SW 1271 (cell line): ENCODE results near the gene TCF3.
"Not testable (repeated sequence)": the region's sequence is repeated elsewhere in the genome, so short reads cannot be mapped to it uniquely, and the experiment has no call there.

Experiments used
- DNase-seq, 2 experiments: peaks; one replicate each; lab custom pipeline; 2025; lab: John Stamatoyannopoulos, UW

TCF3 gene

GRCh38 chr19:1672769-1673644, 20.6 kb upstream of the TCF3 start:
- no peak for DNase-seq

GRCh38 chr19:1672038-1672768, 19.8 kb upstream of the TCF3 start:
- DNase-seq: peak in 1 of 2 experiments; percentile 24

GRCh38 chr19:1671716-1672037, 19.3 kb upstream of the TCF3 start:
- DNase-seq: no peak

GRCh38 chr19:1670747-1671146, 18.3 kb upstream of the TCF3 start:
- DNase-seq: not testable (repeated sequence)

- no peak for DNase-seq
These were observed 16.3 kb upstream of the TCF3 start for GRCh38 chr19:1668486-1669270.

GRCh38 chr19:1668048-1668485, 15.7 kb upstream of the TCF3 start:
- no peak for DNase-seq

GRCh38 chr19:1665565-1666047, 13.2 kb upstream of the TCF3 start:
- no peak for DNase-seq

- no peak for DNase-seq
These were observed 11.4 kb upstream of the TCF3 start for GRCh38 chr19:1663852-1664251.

- not testable (repeated sequence) for DNase-seq
These were observed 10.8 kb upstream of the TCF3 start for GRCh38 chr19:1663227-1663626.

- DNase-seq: no peak
These were observed 9.6 kb upstream of the TCF3 start for GRCh38 chr19:1661995-1662394.

- no peak for DNase-seq
These were observed 6.6 kb upstream of the TCF3 start for GRCh38 chr19:1659084-1659427.

GRCh38 chr19:1658150-1659083, 6.0 kb upstream of the TCF3 start:
- no peak for DNase-seq

- DNase-seq: no peak
These were observed 5.3 kb upstream of the TCF3 start for GRCh38 chr19:1657746-1658145.

- no peak for DNase-seq
These were observed 4.6 kb upstream of the TCF3 start for GRCh38 chr19:1656988-1657536.

- DNase-seq: no peak
These were observed 3.7 kb upstream of the TCF3 start for GRCh38 chr19:1655987-1656608.

GRCh38 chr19:1655131-1655981, 2.9 kb upstream of the TCF3 start:
- DNase-seq: no peak

- DNase-seq: no peak
These were observed 1.9 kb upstream of the TCF3 start for GRCh38 chr19:1654178-1654792.

GRCh38 chr19:1653300-1653628, 849 bp upstream of the TCF3 start:
- no peak for DNase-seq

GRCh38 chr19:1651568-1652291, 685 bp downstream of the TCF3 start:
- no peak for DNase-seq
